ENCODE results near the gene XPR1. TPM values are rescaled to one million over a fixed set of nuclear protein-coding genes. Genes with fewer than 3 reads are reported as not detected.

The XPR1 gene
- total and polyA plus RNA-seq, 2 donors (not counting 3 experiments of a cell fraction or from before 2014, with no cell fraction given) = 23.9 to 26.7 TPM

DNA sequence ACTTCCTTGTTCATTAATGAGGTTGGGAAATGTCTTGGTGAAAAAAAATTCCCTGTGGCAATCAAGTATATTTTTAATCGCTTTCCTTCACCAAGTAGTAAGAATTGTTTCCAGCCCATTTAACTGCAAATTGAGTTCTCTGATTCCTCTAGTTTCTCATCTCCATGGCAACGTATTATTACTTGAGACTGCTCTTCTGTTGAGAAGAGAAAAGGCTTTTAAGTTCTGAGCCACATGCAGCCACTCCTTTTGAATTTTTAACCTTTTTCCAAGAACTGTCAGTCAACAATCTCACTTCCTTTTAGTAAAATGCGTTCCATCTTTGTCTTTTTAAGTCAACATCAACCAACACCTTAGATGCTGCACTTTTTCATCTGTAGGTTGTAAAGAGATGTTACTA lies 205.2 kb downstream of the XPR1 start:
- POLR2A ChIA-PET = no interaction called here
- dilution Hi-C loops (cut with MboI; ENCODE audit: extremely low pct_ligation_motif_present, low sequenced_read_pairs) = no loop called here

More for the DNA sequence above, 205.2 kb downstream of the XPR1 start:
- no peaks in the 10 kb centered on the region for H3K36me3 ChIP-seq (ENCODE audit: control insufficient read depth in 2 of 2, extremely low read depth in 1 of 2, insufficient read depth in 2 of 2, low read length in 2 of 2)
- no peak overlapping the region for H3K9ac ChIP-seq (replicated peaks; ENCODE audit: extremely low read depth, insufficient read depth, low read length)
- H4K20me1 ChIP-seq (replicated peaks; ENCODE audit: control insufficient read depth, extremely low read depth, insufficient read depth, low read length) = no peaks in the 10 kb centered on the region
- DNase-seq (ENCODE audit: low read depth, low spot score) (no peak), FAIRE-seq (no peak)
- H3K27me3 ChIP-seq (ENCODE audit: control insufficient read depth in 2 of 2, insufficient read depth in 2 of 2, low read length in 2 of 2) = no peaks in the 10 kb centered on the region
- H3K4me2 ChIP-seq (ENCODE audit: insufficient read depth, low read length) = no peak overlapping the region
- intact Hi-C loops (cut with micrococcal nuclease) = no loop called here
- H3K4me1 ChIP-seq (ENCODE audit: control insufficient read depth, extremely low read depth, insufficient read depth, low read length) = no peaks in the 10 kb centered on the region
- no peak overlapping the region for H3K27ac ChIP-seq (ENCODE audit: insufficient read depth, low read depth, low read length)
- BruUV-seq (replicated peaks) = no TSS peak
- no peaks in the 10 kb centered on the region for H3K9me1 ChIP-seq (replicated peaks; ENCODE audit: control insufficient read depth, extremely low read depth, insufficient read depth, low read length)
- no peaks in the 10 kb centered on the region for H3K79me2 ChIP-seq (ENCODE audit: control insufficient read depth, insufficient read depth, low read length)
- H2AFZ ChIP-seq (ENCODE audit: low read depth, low read length) = no peak overlapping the region
- no peak overlapping the region for H3K4me3 ChIP-seq (replicated peaks in 1 of 3; ENCODE audit: insufficient read depth in 1 of 3, low read depth in 1 of 3, low read length in 3 of 3)
- CTCF ChIA-PET = interaction anchor here (1.3 kb wide), 1 partner anchor 26 kb away, joined by 3 read pairs; no protein-coding TSS in a partner anchor
- no peak for TF ChIP-seq MAX (IDR thresholded peaks at IDR 0.05; ENCODE audit: insufficient read depth, insufficient read length)
- TF ChIP-seq GATA2 (IDR thresholded peaks at IDR 0.05; ENCODE audit: insufficient read depth, insufficient read length, low read depth, low read length) = no peak
- no peak for TF ChIP-seq CTCF (IDR thresholded peaks at IDR 0.05; ENCODE audit: extremely low read depth in 1 of 2, insufficient read depth in 1 of 2, low read depth in 1 of 2, low read length in 2 of 2)
- TF ChIP-seq EZH2 (IDR thresholded peaks at IDR 0.05; ENCODE audit: borderline replicate concordance, low read depth, low read length, severe bottlenecking) = no peak
- TF ChIP-seq POLR2A (IDR thresholded peaks at IDR 0.05; ENCODE audit: low read depth, low read length) = no peak
- TF ChIP-seq MYC (IDR thresholded peaks at IDR 0.05; ENCODE audit: low read depth, low read length) = no peak
- H3K9me3 ChIP-seq (replicated peaks; ENCODE audit: control insufficient read depth, insufficient read depth, low read length) = no peaks in the 10 kb centered on the region

Measured in endothelial cell of umbilical vein (primary cell).